Testis (tissue), 2 donors: ENCODE results near the gene SOX1.

ENCODE experiments used
- CTCF ChIP-seq, 3 experiments: fragments of 450-650 bp in 2 of 3; fragments of 200-600 bp in 1 of 3; sonication (generic) in 1 of 3; IDR thresholded peaks; one replicate each; pipeline ENCODE4 v1.5.1; 2016 to 2019; ENCODE audit warnings: antibody characterized with exemption in 3 of 3, mild to moderate bottlenecking in 2 of 3, moderate library complexity in 1 of 3
- POLR2A ChIP-seq: fragments of 450-650 bp; IDR thresholded peaks from one replicate; pipeline ENCODE4 v1.6.1; 2017; ENCODE audit warnings: antibody characterized with exemption, mild to moderate bottlenecking, moderate library complexity

GRCh38 chr13:112056739-112057438 lies 10.1 kb upstream of the SOX1 start:
- TF ChIP-seq CTCF (IDR thresholded peaks at IDR 0.05) = no peak
- TF ChIP-seq POLR2A = no peak
